H1 (cell line): ENCODE data around the gene NARS2.

Source experiments
- EZH2 ChIP-seq: fragments of 200-600 bp; sonication (generic); IDR thresholded peaks from 2 replicates; pipeline ENCODE4 v1.7.1; 2012; ENCODE audit warnings: low read depth, mild to moderate bottlenecking, moderate library complexity, low read length, inconsistent platforms; ENCODE audit not compliant: severe bottlenecking
- TAF1 ChIP-seq: IDR thresholded peaks from 2 replicates; pipeline ENCODE4 v1.6.1; 2011; ENCODE audit warnings: mild to moderate bottlenecking, low read depth, low read length
- TBP ChIP-seq: IDR thresholded peaks from 2 replicates; pipeline ENCODE4 v1.6.1; 2011; ENCODE audit warnings: low read depth, low read length, improper control_type of control experiment

GRCh38 chr11:78444726-78445125 is 129.9 kb downstream of the NARS2 start:
- TF ChIP-seq TAF1 (no peak), EZH2 (no peak), TBP (no peak)
